Left lung (tissue), 10 donors: ENCODE data around the gene CYTH2. TPM values are rescaled to one million over a fixed set of nuclear protein-coding genes. Genes with fewer than 3 reads are reported as not detected.

Source experiments
- ATAC-seq: fragments of 200-7000 bp; cut with Tn5 transposase; one replicate; pipeline ENCODE4 v1.9.1; 2020; ENCODE audit warnings: moderate library complexity
- DNase-seq, 4 donors: peaks; one replicate each; pipeline ENCODE4 v3.0.0-alpha.2; 2013 to 2020
- H3K27ac ChIP-seq, 2 donors: fragments of 200-600 bp; sonication (generic) in 1 of 2; one replicate each; pipeline versions ENCODE4 v1.5.0 to v1.8.0; 2020 to 2021
- H3K27me3 ChIP-seq, 2 donors: fragments of 200-600 bp; sonication (generic) in 1 of 2; one replicate each; pipeline versions ENCODE4 v1.5.0 to v1.8.0; 2020 to 2021
- H3K36me3 ChIP-seq, 2 donors: fragments of 200-600 bp; sonication (generic) in 1 of 2; one replicate each; pipeline versions ENCODE4 v1.5.0 to v1.8.0; 2020 to 2021
- H3K4me1 ChIP-seq, 2 donors: fragments of 200-600 bp; one replicate each; pipeline ENCODE4 v1.8.0; 2021
- H3K4me3 ChIP-seq, 2 donors: fragments of 200-600 bp; sonication (generic) in 1 of 2; one replicate each; pipeline versions ENCODE4 v1.5.0 to v1.8.0; 2020 to 2021; ENCODE audit warnings: mild to moderate bottlenecking in 1 of 2
- H3K9me3 ChIP-seq, 2 donors: fragments of 200-600 bp; sonication (generic) in 1 of 2; one replicate each; pipeline versions ENCODE4 v1.5.0 to v1.8.0; 2020 to 2021
- intact Hi-C, 2 donors: fragments of 100-400 bp; cut with DNase I; formaldehyde crosslinking; loops; one replicate each; pipeline versions ENCODE4 v1.11.2 to v1.14.2; 2022
- polyA plus RNA-seq, 6 donors: library from polyadenylated mRNA; unstranded; fragments of 120-200 nt; gene quantifications; one replicate each; pipeline ENCODE4 v1.2.1, GENCODE V29; 2013; ENCODE audit not compliant: insufficient read length in 6 of 6
- total RNA-seq, 2 donors: library from RNA; stranded (reverse); fragmentation: NEBNext Ultra II Directional; extraction: Animal tissue kit (Norgen Biotek cat#: 25700); gene quantifications; one replicate each; pipeline ENCODE4 v1.2.1, GENCODE V29; 2021
- TF ChIP-seq, protein P1 (sequence below), 2 donors: fragments of 200-600 bp; sonication (generic) in 1 of 2; IDR thresholded peaks; one replicate each; pipeline versions ENCODE4 v1.5.0 to v1.8.0; 2021; ENCODE audit warnings: antibody characterized with exemption in 2 of 2
- donor health status: DM: no; HTN: yes; CAD: no.
- donor health status: DM: no; HTN: no; CAD: no.

CYTH2 gene
- total and polyA plus RNA-seq, 8 donors = 49.8 to 108 (median 88.7) TPM

DNA sequence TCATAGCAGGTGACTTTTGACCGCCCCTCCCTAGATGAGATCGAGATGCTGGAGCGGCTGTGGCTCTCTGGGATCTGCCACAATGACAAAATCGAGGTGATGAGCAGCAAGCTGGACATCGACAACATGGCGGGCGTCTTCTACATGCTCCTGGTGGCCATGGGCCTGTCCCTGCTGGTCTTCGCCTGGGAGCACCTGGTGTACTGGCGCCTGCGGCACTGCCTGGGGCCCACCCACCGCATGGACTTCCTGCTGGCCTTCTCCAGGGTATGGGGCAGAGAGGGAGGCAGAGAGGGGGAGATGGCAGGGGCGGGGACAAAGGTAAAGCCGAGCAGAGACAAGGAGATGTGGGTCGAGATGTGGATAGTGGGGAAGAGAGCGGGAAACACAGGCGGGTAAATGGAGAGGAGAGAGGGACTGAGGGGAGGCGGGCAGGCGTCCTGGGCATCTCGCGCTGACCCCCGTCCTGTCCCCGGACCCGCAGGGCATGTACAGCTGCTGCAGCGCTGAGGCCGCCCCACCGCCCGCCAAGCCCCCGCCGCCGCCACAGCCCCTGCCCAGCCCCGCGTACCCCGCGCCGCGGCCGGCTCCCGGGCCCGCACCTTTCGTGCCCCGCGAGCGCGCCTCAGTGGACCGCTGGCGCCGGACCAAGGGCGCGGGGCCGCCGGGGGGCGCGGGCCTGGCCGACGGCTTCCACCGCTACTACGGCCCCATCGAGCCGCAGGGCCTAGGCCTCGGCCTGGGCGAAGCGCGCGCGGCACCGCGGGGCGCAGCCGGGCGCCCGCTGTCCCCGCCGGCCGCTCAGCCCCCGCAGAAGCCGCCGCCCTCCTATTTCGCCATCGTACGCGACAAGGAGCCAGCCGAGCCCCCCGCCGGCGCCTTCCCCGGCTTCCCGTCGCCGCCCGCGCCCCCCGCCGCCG is 26.8 kb upstream of the CYTH2 start:
- no peaks in the 10 kb centered on the region for H3K9me3 ChIP-seq
- peaks cover 11 to 54% of the 10 kb centered on the region in 2 donors for H3K27me3 ChIP-seq
- ATAC-seq = no peak
- intact Hi-C loops = no loop called here
- peaks cover 0 to 4% of the 10 kb centered on the region in 2 donors for H3K36me3 ChIP-seq
- peaks cover 16 to 36% of the 10 kb centered on the region in 2 donors for H3K4me1 ChIP-seq
- no peak overlapping the region for H3K4me3 ChIP-seq
- DNase-seq = peak in 1 of 4 donors; percentile 67
- H3K27ac ChIP-seq = no peak overlapping the region
- TF ChIP-seq, protein P1, sequence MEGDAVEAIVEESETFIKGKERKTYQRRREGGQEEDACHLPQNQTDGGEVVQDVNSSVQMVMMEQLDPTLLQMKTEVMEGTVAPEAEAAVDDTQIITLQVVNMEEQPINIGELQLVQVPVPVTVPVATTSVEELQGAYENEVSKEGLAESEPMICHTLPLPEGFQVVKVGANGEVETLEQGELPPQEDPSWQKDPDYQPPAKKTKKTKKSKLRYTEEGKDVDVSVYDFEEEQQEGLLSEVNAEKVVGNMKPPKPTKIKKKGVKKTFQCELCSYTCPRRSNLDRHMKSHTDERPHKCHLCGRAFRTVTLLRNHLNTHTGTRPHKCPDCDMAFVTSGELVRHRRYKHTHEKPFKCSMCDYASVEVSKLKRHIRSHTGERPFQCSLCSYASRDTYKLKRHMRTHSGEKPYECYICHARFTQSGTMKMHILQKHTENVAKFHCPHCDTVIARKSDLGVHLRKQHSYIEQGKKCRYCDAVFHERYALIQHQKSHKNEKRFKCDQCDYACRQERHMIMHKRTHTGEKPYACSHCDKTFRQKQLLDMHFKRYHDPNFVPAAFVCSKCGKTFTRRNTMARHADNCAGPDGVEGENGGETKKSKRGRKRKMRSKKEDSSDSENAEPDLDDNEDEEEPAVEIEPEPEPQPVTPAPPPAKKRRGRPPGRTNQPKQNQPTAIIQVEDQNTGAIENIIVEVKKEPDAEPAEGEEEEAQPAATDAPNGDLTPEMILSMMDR (IDR thresholded peaks at IDR 0.05) = no peak

DNA sequence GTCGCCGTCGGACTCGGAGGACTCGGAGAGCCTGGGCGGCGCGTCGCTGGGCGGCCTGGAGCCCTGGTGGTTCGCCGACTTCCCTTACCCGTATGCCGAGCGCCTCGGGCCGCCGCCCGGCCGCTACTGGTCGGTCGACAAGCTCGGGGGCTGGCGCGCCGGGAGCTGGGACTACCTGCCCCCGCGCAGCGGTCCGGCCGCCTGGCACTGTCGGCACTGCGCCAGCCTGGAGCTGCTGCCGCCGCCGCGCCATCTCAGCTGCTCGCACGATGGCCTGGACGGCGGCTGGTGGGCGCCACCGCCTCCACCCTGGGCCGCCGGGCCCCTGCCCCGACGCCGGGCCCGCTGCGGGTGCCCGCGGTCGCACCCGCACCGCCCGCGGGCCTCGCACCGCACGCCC is 25.9 kb upstream of the CYTH2 start:
- DNase-seq (peak in 1 of 4 donors; percentile 83), ATAC-seq (no peak)
- TF ChIP-seq, protein P1 (IDR thresholded peaks at IDR 0.05) = no peak
- peaks cover 16 to 43% of the 10 kb centered on the region in 2 donors for H3K4me1 ChIP-seq
- peaks cover 11 to 52% of the 10 kb centered on the region in 2 donors for H3K27me3 ChIP-seq
- no peak overlapping the region for H3K27ac ChIP-seq
- intact Hi-C loops = no loop called here
- peaks cover 0 to 13% of the 10 kb centered on the region in 2 donors for H3K36me3 ChIP-seq
- H3K4me3 ChIP-seq = peak overlapping the region in 1 of 2 donors; percentile 16
- no peaks in the 10 kb centered on the region for H3K9me3 ChIP-seq

GRCh38 chr19:48443731-48444128 is 25.4 kb upstream of the CYTH2 start:
- H3K36me3 ChIP-seq = peaks cover 0 to 18% of the 10 kb centered on the region in 2 donors
- TF ChIP-seq, protein P1 (IDR thresholded peaks at IDR 0.05) = no peak
- peaks cover 16 to 43% of the 10 kb centered on the region in 2 donors for H3K4me1 ChIP-seq
- H3K27me3 ChIP-seq = peaks cover 11 to 52% of the 10 kb centered on the region in 2 donors
- H3K4me3 ChIP-seq = peak overlapping the region in 1 of 2 donors; percentile 64
- no peaks in the 10 kb centered on the region for H3K9me3 ChIP-seq
- DNase-seq = peak in 1 of 4 donors; percentile 77
- ATAC-seq = no peak
- intact Hi-C loops = no loop called here
- no peak overlapping the region for H3K27ac ChIP-seq

DNA sequence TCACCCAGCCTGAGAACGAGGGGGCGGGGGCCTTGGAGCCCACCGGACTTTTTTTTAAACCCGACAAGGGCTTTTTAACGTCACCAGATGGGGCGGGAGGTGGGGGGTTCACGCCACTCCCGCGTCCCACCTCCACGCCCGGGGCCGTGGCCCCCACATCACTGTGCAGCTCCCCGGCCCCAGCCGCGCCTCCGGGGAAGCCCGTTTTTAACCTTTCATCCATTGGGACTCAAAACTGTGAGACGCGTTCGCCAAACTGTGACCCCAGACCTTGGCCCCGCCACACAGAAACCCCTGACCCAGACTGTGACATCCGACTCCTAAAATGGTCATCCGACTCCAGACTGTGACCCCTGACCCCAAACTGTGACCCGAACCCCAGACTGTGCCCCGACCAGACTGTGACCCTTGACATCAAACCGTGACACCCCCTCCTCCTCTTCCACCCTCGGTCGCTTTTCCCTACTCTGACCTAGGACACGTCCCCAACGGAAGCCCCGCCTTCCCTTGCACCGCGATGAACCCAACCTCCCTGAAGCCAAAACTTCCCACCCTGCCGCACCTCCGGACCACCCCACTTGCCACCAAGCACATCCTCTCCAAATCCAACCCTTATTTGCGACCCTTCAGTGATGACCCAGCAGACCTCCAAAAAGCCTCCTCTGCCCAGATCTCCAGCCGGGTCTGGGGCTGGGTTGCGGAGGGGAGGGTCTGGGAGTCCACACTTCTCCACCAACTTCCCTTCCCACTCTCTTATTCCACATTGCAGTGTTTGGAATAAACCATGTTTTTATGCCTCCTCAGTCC is 24.8 kb upstream of the CYTH2 start:
- H3K9me3 ChIP-seq = no peaks in the 10 kb centered on the region
- H3K4me1 ChIP-seq = peaks cover 16 to 43% of the 10 kb centered on the region in 2 donors
- H3K36me3 ChIP-seq = peaks cover 0 to 24% of the 10 kb centered on the region in 2 donors
- DNase-seq = peak in 1 of 4 donors; percentile 70
- peaks cover 11 to 52% of the 10 kb centered on the region in 2 donors for H3K27me3 ChIP-seq
- no peak for ATAC-seq
- H3K4me3 ChIP-seq = peak overlapping the region in 1 of 2 donors; percentile 64
- intact Hi-C loops = no loop called here
- TF ChIP-seq, protein P1 (IDR thresholded peaks at IDR 0.05) = no peak
- H3K27ac ChIP-seq = no peak overlapping the region

DNA sequence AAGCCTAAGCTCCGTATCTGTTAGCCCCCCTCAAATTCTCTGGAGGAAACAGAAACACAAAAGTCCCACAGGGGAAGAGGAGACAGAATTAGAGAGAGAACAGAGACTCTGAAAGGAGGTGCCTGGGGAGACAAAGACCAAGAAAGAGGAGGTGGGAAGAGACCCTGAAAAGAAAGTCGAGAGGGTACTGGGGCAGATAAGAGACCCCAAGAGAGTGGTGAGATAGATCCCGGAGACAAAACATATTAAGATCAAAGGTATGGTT is 24.3 kb upstream of the CYTH2 start:
- Histone ChIP-seq H3K9me3 (no peaks in the 10 kb centered on the region), H3K27ac (peak overlapping the region; percentile 90 to 94), H3K4me1 (peaks cover 16 to 43% of the 10 kb centered on the region in 2 donors), H3K36me3 (peaks cover 0 to 29% of the 10 kb centered on the region in 2 donors), H3K27me3 (peaks cover 11 to 52% of the 10 kb centered on the region in 2 donors), H3K4me3 (peak overlapping the region; percentile 64 to 99)
- intact Hi-C loops = no loop called here
- DNase-seq = no peak
- TF ChIP-seq, protein P1 (IDR thresholded peaks at IDR 0.05) = no peak
- ATAC-seq = no peak
